ENCODE measurements around the gene COL6A3.

DNA sequence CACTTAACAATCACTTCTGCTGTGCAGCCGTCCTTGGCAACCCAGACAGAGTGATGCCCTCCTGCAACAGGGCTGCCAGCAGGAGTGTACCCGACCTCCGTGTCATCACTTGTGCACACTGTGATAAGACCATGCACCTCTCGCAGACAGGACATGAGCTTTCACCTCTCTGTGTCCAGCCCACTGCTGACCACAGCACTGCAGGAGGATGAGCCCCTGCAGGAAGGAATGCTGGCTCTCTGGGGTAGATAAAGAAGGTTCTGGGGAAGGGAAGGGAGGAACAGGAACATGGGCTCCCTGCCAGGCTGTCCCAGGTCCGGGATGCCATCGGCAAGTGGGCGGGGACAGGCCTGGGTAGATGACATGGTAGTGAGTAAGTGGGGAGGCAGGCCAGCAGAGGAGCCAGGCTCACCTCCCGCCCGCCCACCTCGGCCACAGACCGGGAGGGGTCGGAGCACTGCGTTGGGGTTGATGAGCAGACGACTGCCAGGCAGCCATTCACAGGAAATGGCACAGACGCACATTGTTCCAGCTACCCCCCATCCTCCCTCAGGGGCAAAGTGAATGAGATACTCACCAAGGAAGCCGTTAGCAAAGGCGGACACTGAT is 18.6 kb upstream of the COL6A3 start:
- TF ChIP-seq, protein P1, sequence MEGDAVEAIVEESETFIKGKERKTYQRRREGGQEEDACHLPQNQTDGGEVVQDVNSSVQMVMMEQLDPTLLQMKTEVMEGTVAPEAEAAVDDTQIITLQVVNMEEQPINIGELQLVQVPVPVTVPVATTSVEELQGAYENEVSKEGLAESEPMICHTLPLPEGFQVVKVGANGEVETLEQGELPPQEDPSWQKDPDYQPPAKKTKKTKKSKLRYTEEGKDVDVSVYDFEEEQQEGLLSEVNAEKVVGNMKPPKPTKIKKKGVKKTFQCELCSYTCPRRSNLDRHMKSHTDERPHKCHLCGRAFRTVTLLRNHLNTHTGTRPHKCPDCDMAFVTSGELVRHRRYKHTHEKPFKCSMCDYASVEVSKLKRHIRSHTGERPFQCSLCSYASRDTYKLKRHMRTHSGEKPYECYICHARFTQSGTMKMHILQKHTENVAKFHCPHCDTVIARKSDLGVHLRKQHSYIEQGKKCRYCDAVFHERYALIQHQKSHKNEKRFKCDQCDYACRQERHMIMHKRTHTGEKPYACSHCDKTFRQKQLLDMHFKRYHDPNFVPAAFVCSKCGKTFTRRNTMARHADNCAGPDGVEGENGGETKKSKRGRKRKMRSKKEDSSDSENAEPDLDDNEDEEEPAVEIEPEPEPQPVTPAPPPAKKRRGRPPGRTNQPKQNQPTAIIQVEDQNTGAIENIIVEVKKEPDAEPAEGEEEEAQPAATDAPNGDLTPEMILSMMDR (IDR thresholded peaks at IDR 0.05) = no peak
- TF ChIP-seq POLR2A (IDR thresholded peaks at IDR 0.05) = no peak
- TF ChIP-seq POLR2AphosphoS5 (IDR thresholded peaks at IDR 0.05) = no peak
